GM18873 (cell line): ENCODE results near the gene HES2.
"Not testable (repeated sequence)": the region's sequence is repeated elsewhere in the genome, so short reads cannot be mapped to it uniquely, and the experiment has no call there.

ENCODE experiments used
- ATAC-seq: cut with Tn5 transposase; IDR thresholded peaks from one replicate; pipeline ENCODE4 v1.9.1; 2021; ENCODE audit warnings: mild to moderate bottlenecking, moderate library complexity, moderate number of reproducible peaks; ENCODE audit not compliant: unreplicated experiment, low FRiP score

The HES2 gene

GRCh38 chr1:6454856-6455751 lies 35.4 kb upstream of the HES2 start:
- ATAC-seq: no peak

- not testable (repeated sequence) for ATAC-seq
Observed at GRCh38 chr1:6453895-6454855, 34.5 kb upstream of the HES2 start.

- ATAC-seq: no peak
Observed at GRCh38 chr1:6450943-6451373, 31.2 kb upstream of the HES2 start.

GRCh38 chr1:6450486-6450885 lies 30.8 kb upstream of the HES2 start:
- not testable (repeated sequence) for ATAC-seq

GRCh38 chr1:6450005-6450450 lies 30.3 kb upstream of the HES2 start:
- ATAC-seq: no peak

GRCh38 chr1:6448749-6449631 lies 29.3 kb upstream of the HES2 start:
- no peak for ATAC-seq

- no peak for ATAC-seq
Observed at GRCh38 chr1:6447818-6448748, 28.4 kb upstream of the HES2 start.

- no peak for ATAC-seq
Observed at GRCh38 chr1:6447016-6447817, 27.5 kb upstream of the HES2 start.

- ATAC-seq: no peak
Observed at GRCh38 chr1:6446665-6447015, 26.9 kb upstream of the HES2 start.

- ATAC-seq: not testable (repeated sequence)
Observed at GRCh38 chr1:6445929-6446328, 26.2 kb upstream of the HES2 start.

- no peak for ATAC-seq
Observed at GRCh38 chr1:6445062-6445763, 25.5 kb upstream of the HES2 start.

- ATAC-seq: no peak
Observed at GRCh38 chr1:6444377-6444776, 24.7 kb upstream of the HES2 start.

- ATAC-seq: no peak
Observed at GRCh38 chr1:6443339-6444115, 23.8 kb upstream of the HES2 start.

- no peak for ATAC-seq
Observed at GRCh38 chr1:6441586-6441985, 21.9 kb upstream of the HES2 start.

- ATAC-seq: no peak
Observed at GRCh38 chr1:6440198-6441126, 20.7 kb upstream of the HES2 start.

- ATAC-seq: no peak
Observed at GRCh38 chr1:6438047-6438525, 18.4 kb upstream of the HES2 start.
